NT2/D1 (cell line): ENCODE measurements around the gene SLC47A2.

Experiments used
- SUZ12 ChIP-seq: IDR thresholded peaks from 2 replicates; pipeline ENCODE4 v1.6.1; 2011; ENCODE audit not compliant: insufficient read length, insufficient read depth; ENCODE audit errors: extremely low read depth
- YY1 ChIP-seq: IDR thresholded peaks from 2 replicates; pipeline ENCODE4 v1.6.1; 2011; ENCODE audit not compliant: insufficient read length, insufficient read depth

DNA sequence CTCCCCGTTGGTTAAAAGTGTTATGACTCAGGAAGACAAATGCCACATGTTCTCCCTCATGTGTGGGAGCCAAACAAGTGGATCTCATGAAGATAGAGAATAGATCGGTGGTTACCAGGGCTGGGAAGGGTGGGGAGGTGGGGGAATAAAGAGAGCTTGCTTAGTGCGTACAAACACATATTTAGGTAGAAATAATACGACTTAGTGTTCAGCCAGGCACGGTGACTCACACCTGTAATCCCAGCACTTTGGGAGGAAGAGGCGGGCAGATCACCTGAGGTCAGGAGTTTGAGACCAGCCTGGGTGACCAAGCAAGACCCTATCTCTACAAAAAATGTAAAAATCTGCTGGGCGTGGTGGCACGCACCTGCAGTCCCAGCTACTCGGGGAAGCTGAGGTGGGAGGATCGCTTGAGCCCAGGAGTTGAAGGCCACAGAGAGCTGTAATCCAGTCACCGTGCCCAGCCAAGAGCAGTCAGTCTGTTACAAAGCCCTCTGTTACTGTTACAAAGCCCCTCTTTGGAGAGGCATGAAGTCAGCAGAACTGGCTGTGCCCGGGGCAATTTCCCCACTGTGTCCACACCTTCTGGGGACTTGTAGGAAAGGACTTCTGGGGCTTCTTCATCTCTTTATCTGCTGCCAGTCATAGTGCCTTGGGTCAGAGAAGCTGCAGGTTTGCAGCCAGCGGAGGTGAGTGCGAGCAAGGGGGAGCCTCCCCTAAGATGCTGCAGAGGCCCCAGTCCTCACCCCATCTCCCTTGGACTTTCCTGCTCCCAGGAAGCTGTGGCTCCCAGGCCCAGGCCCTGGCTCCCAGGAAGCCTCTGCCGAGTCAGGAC lies 36.0 kb upstream of the SLC47A2 start:
- no peak for TF ChIP-seq YY1
- TF ChIP-seq SUZ12, result no peak
